GM23338 (cell line): ENCODE results near the gene ISY1. TPM values are rescaled to one million over a fixed set of nuclear protein-coding genes. Genes with fewer than 3 reads are reported as not detected.

ENCODE experiments used
- ATAC-seq: fragments of 200-7000 bp; cut with Tn5 transposase; 3 replicates; pipeline ENCODE4 v1.9.1; 2020
- DNase-seq: peaks from one replicate; pipeline ENCODE4 v3.0.0-alpha.2; 2015; ENCODE audit warnings: low spot score
- H2AFZ ChIP-seq: fragments of 200-600 bp; sonication (generic); 2 replicates; pipeline ENCODE4 v1.8.0; 2016; ENCODE audit warnings: antibody characterized with exemption, mild to moderate bottlenecking, moderate library complexity
- H3F3A ChIP-seq: fragments of 200-600 bp; sonication (generic); replicated peaks from 2 replicates; pipeline ENCODE4 v1.8.0; 2017; ENCODE audit warnings: antibody characterized with exemption, mixed run types, low read depth
- H3K27ac ChIP-seq: fragments of 200-600 bp; sonication (generic); 2 replicates; pipeline ENCODE4 v1.6.1; 2016; ENCODE audit warnings: low read depth
- H3K27me3 ChIP-seq: fragments of 200-600 bp; sonication (generic); 2 replicates; pipeline ENCODE4 v1.8.0; 2016; ENCODE audit warnings: mild to moderate bottlenecking, mixed run types, moderate library complexity; ENCODE audit not compliant: insufficient read depth
- H3K36me3 ChIP-seq: fragments of 200-600 bp; sonication (generic); 2 replicates; pipeline ENCODE4 v1.8.0; 2016; ENCODE audit warnings: mild to moderate bottlenecking; ENCODE audit not compliant: insufficient read depth
- H3K4me1 ChIP-seq: fragments of 200-600 bp; sonication (generic); 2 replicates; pipeline ENCODE4 v1.8.0; 2016; ENCODE audit warnings: mild to moderate bottlenecking, moderate library complexity; ENCODE audit not compliant: insufficient read depth
- H3K4me2 ChIP-seq: fragments of 200-600 bp; sonication (generic); 2 replicates; pipeline ENCODE4 v1.7.1; 2017; ENCODE audit warnings: mixed run types
- H3K4me3 ChIP-seq: fragments of 200-600 bp; sonication (generic); 2 replicates; pipeline ENCODE4 v1.6.1; 2016; ENCODE audit warnings: mixed run types
- H3K79me2 ChIP-seq: fragments of 200-600 bp; sonication (generic); replicated peaks from 2 replicates; pipeline ENCODE4 v1.8.0; 2017; ENCODE audit warnings: mild to moderate bottlenecking; ENCODE audit not compliant: insufficient read depth
- H3K9me2 ChIP-seq: fragments of 200-600 bp; sonication (generic); 2 replicates; pipeline ENCODE4 v1.8.0; 2017; ENCODE audit not compliant: insufficient read depth
- H4K20me1 ChIP-seq: fragments of 200-600 bp; sonication (generic); replicated peaks from 2 replicates; pipeline ENCODE4 v1.8.0; 2017; ENCODE audit warnings: mild to moderate bottlenecking; ENCODE audit not compliant: insufficient read depth
- H3K27ac Mint-ChIP-seq: 2 replicates; pipeline ENCODE4 v1.8.0; 2020; ENCODE audit warnings: inconsistent platforms, mild to moderate bottlenecking, moderate library complexity, mixed read lengths
- H3K27me3 Mint-ChIP-seq: 3 replicates; pipeline ENCODE4 v1.8.0; 2022; ENCODE audit warnings: low read depth, mild to moderate bottlenecking, moderate library complexity, mixed read lengths, inconsistent platforms; ENCODE audit not compliant: insufficient read depth, poor library complexity
- H3K36me3 Mint-ChIP-seq: 3 replicates; pipeline ENCODE4 v1.8.0; 2021; ENCODE audit warnings: low read depth, mild to moderate bottlenecking, inconsistent platforms, moderate library complexity, mixed read lengths
- H3K4me1 Mint-ChIP-seq: 3 replicates; pipeline ENCODE4 v1.8.0; 2020; ENCODE audit warnings: mild to moderate bottlenecking, inconsistent platforms, mixed read lengths
- H3K4me3 Mint-ChIP-seq: 3 replicates; pipeline ENCODE4 v1.8.0; 2021; ENCODE audit warnings: moderate library complexity, mild to moderate bottlenecking, inconsistent platforms, mixed read lengths
- H3K9me3 Mint-ChIP-seq: 3 replicates; pipeline ENCODE4 v1.8.0; 2020; ENCODE audit warnings: moderate library complexity, mild to moderate bottlenecking, inconsistent platforms, mixed read lengths
- CREB1 ChIP-seq: fragments of 250-450 bp; sonication (Bioruptor Pico); IDR thresholded peaks from 2 replicates; pipeline ENCODE4 v1.5.0; 2020; ENCODE audit warnings: low read depth, mild to moderate bottlenecking, moderate library complexity
- CTCF ChIP-seq, 2 experiments: fragments of 200-600 bp in 1 of 2; sonication (generic) in 1 of 2; conservative IDR thresholded peaks; 2 replicates each; pipeline versions ENCODE4 v1.5.1 to v1.6.1; 2016 to 2017; ENCODE audit warnings: antibody characterized with exemption in 2 of 2, low read depth in 2 of 2, mild to moderate bottlenecking in 2 of 2, moderate library complexity in 1 of 2
- ETS1 ChIP-seq: IDR thresholded peaks from 2 replicates; pipeline ENCODE4 v1.6.1; 2016; ENCODE audit warnings: antibody characterized with exemption
- EZH2 ChIP-seq: fragments of 200-600 bp; sonication (generic); IDR thresholded peaks from one replicate; pipeline ENCODE4 v1.8.0; 2017; ENCODE audit warnings: antibody characterized with exemption, mild to moderate bottlenecking, low read depth; ENCODE audit not compliant: unreplicated experiment
- EZH2phosphoT487 ChIP-seq: fragments of 200-600 bp; sonication (generic); IDR thresholded peaks from one replicate; pipeline ENCODE4 v1.8.1; 2018; ENCODE audit warnings: antibody characterized with exemption; ENCODE audit not compliant: unreplicated experiment
- JUNB ChIP-seq: IDR thresholded peaks from one replicate; pipeline ENCODE4 v1.6.1; 2016; ENCODE audit warnings: antibody characterized with exemption; ENCODE audit not compliant: unreplicated experiment
- NANOG ChIP-seq: IDR thresholded peaks from 2 replicates; pipeline ENCODE4 v1.6.1; 2016; ENCODE audit warnings: antibody characterized with exemption, borderline replicate concordance
- POLR2AphosphoS5 ChIP-seq: IDR thresholded peaks from 2 replicates; pipeline ENCODE4 v1.6.1; 2016; ENCODE audit warnings: antibody characterized with exemption, low read depth
- REST ChIP-seq: IDR thresholded peaks from one replicate; pipeline ENCODE4 v1.6.1; 2018; ENCODE audit warnings: antibody characterized with exemption; ENCODE audit not compliant: unreplicated experiment
- STAT1 ChIP-seq: IDR thresholded peaks from one replicate; pipeline ENCODE4 v1.6.1; 2016; ENCODE audit warnings: antibody characterized with exemption; ENCODE audit not compliant: unreplicated experiment
- ZNF114 ChIP-seq: fragments of 250-450 bp; sonication (Bioruptor Pico); IDR thresholded peaks from 2 replicates; pipeline ENCODE4 v1.5.0; 2020; ENCODE audit warnings: mild to moderate bottlenecking, moderate library complexity
- ZNF331 ChIP-seq: fragments of 250-450 bp; sonication (Bioruptor Pico); IDR thresholded peaks from 2 replicates; pipeline ENCODE4 v1.5.0; 2020; ENCODE audit warnings: low read depth, mild to moderate bottlenecking, moderate library complexity
- ZNF462 ChIP-seq: fragments of 250-450 bp; sonication (Bioruptor Pico); IDR thresholded peaks from 2 replicates; pipeline ENCODE4 v1.5.0; 2020; ENCODE audit warnings: mild to moderate bottlenecking, moderate library complexity
- polyA plus RNA-seq: library from polyadenylated mRNA; unstranded; fragments of >200 nt; fragmentation: Nextera tagmentation; extraction: Ambion mirVana; gene quantifications from 2 replicates; pipeline ENCODE4 v1.2.1, GENCODE V29; 2016
- total RNA-seq: library from RNA; depleted of rRNA; stranded (reverse); fragments of >200 nt; shearing (Covaris generic); gene quantifications from 2 replicates; pipeline ENCODE4 v1.2.3, GENCODE V29; 2014

The ISY1 gene
- total and polyA plus RNA-seq, 2 experiments from 2014 or later, result 11.3 to 23.6 TPM

- Histone ChIP-seq H3K79me2 (peaks cover 63% of the 10 kb centered on the region), H3K4me3 (no peak overlapping the region), H4K20me1 (peaks cover 22% of the 10 kb centered on the region), H3F3A (no peaks in the 10 kb centered on the region), H3K27ac (no peak overlapping the region), H3K4me1 (no peaks in the 10 kb centered on the region), H3K27me3 (no peaks in the 10 kb centered on the region), H2AFZ (no peak overlapping the region), H3K9me2 (no peaks in the 10 kb centered on the region), H3K4me2 (no peak overlapping the region), H3K36me3 (no peaks in the 10 kb centered on the region)
- no peak overlapping the region; the same call in 1 of the 2 replicates for H3K27ac Mint-ChIP-seq
- peaks cover 9% of the 10 kb centered on the region for H3K27me3 Mint-ChIP-seq
- no peaks in the 10 kb centered on the region for H3K4me1 Mint-ChIP-seq
- no peak overlapping the region for H3K4me3 Mint-ChIP-seq
- no peaks in the 10 kb centered on the region for H3K9me3 Mint-ChIP-seq
- H3K36me3 Mint-ChIP-seq, result peaks cover 11% of the 10 kb centered on the region
- ATAC-seq (no peak), DNase-seq (no peak)
- TF ChIP-seq CREB1 (CRISPR knock-in tag) (no peak), ZNF462 (CRISPR knock-in tag) (no peak), ZNF331 (CRISPR knock-in tag) (no peak), EZH2phosphoT487 (no peak), REST (no peak), NANOG (no peak), EZH2 (no peak), CTCF (conservative IDR thresholded peaks at IDR 0.05; ENCODE audit: low read depth in 2 of 2) (no peak), ETS1 (no peak), ZNF114 (CRISPR knock-in tag) (no peak), STAT1 (no peak), POLR2AphosphoS5 (no peak), JUNB (no peak)
Measured at GRCh38 chr3:129104051-129104450, 56.8 kb downstream of the ISY1 start.
